NB4 (cell line): Measurements from ENCODE around the gene EPS8.

Experiments used
- DNase-seq: peaks from one replicate; pipeline ENCODE4 v3.0.0; 2010; ENCODE audit warnings: low read depth
- H3K4me3 ChIP-seq: one replicate; pipeline ENCODE4 v1.5.1; 2011; ENCODE audit warnings: mild to moderate bottlenecking, low read depth, low read length, moderate library complexity
- MYC ChIP-seq: IDR thresholded peaks from 2 replicates; pipeline ENCODE4 v1.6.1; 2011; ENCODE audit warnings: low read depth, low read length
- POLR2A ChIP-seq: IDR thresholded peaks from 2 replicates; pipeline ENCODE4 v1.6.1; 2011; ENCODE audit warnings: mild to moderate bottlenecking; ENCODE audit not compliant: insufficient read length; ENCODE audit errors: extremely low read depth
- TF ChIP-seq, protein P1 (sequence below): IDR thresholded peaks from 2 replicates; pipeline ENCODE4 v1.6.1; 2011; ENCODE audit warnings: low read depth, low read length
- TF ChIP-seq, protein P2 (sequence below): IDR thresholded peaks from one replicate; pipeline ENCODE4 v1.5.1; 2012; ENCODE audit warnings: low read depth, low read length

Gene EPS8

DNA sequence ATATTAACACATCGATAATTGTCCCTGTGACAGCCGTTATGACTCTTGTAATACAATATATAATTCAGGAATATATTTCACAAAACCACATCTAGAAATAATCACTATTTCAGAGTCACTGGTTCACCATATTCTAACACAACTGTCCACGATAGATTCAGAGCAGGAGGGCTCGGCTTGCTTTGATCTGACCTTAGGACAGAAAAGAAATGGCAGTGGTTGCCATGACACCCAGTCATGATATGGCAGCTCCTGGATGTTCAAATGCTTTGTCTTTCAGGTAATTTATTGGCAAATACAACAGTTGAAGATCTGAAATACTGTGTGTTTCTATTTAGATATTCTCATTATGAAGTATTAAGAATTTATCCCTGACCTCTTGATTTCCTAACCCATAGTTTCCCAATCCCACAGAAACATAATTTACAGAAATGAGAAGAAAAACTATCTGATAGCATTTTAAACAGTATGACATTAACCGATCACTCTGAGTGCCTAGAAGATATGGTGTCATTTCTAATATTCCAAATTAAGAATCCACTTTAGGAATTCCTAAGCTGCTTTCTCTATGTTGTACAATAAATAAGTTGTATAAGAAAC is 116.4 kb downstream of the EPS8 start:
- no peak for DNase-seq
- no peak overlapping the region for H3K4me3 ChIP-seq
- TF ChIP-seq, protein P1, sequence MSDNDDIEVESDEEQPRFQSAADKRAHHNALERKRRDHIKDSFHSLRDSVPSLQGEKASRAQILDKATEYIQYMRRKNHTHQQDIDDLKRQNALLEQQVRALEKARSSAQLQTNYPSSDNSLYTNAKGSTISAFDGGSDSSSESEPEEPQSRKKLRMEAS: no peak
- TF ChIP-seq, protein P2, sequence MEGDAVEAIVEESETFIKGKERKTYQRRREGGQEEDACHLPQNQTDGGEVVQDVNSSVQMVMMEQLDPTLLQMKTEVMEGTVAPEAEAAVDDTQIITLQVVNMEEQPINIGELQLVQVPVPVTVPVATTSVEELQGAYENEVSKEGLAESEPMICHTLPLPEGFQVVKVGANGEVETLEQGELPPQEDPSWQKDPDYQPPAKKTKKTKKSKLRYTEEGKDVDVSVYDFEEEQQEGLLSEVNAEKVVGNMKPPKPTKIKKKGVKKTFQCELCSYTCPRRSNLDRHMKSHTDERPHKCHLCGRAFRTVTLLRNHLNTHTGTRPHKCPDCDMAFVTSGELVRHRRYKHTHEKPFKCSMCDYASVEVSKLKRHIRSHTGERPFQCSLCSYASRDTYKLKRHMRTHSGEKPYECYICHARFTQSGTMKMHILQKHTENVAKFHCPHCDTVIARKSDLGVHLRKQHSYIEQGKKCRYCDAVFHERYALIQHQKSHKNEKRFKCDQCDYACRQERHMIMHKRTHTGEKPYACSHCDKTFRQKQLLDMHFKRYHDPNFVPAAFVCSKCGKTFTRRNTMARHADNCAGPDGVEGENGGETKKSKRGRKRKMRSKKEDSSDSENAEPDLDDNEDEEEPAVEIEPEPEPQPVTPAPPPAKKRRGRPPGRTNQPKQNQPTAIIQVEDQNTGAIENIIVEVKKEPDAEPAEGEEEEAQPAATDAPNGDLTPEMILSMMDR: no peak
- TF ChIP-seq MYC (no peak), POLR2A (no peak)

DNA sequence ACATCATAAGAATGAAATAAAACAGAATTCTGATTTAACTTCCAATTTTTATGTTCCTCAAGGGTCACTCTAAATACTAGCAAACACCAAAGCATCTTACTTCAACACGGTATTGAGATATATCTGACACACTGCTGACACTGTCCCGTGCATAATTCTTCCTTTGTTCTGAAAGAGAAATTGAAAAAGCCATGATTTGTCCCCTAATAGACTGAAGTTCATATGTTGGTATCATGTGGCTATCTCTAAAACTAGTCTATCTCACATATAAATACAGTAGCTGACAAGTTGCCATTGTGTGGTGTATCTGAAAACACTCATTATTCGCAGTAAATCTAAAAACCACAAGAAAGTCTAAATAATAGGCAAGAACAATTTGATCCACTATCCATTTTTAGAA is 118.4 kb downstream of the EPS8 start:
- H3K4me3 ChIP-seq: no peak overlapping the region
- DNase-seq: no peak
- no peak for TF ChIP-seq POLR2A
- TF ChIP-seq MYC: no peak
- TF ChIP-seq, protein P2: no peak
- TF ChIP-seq, protein P1: no peak

DNA sequence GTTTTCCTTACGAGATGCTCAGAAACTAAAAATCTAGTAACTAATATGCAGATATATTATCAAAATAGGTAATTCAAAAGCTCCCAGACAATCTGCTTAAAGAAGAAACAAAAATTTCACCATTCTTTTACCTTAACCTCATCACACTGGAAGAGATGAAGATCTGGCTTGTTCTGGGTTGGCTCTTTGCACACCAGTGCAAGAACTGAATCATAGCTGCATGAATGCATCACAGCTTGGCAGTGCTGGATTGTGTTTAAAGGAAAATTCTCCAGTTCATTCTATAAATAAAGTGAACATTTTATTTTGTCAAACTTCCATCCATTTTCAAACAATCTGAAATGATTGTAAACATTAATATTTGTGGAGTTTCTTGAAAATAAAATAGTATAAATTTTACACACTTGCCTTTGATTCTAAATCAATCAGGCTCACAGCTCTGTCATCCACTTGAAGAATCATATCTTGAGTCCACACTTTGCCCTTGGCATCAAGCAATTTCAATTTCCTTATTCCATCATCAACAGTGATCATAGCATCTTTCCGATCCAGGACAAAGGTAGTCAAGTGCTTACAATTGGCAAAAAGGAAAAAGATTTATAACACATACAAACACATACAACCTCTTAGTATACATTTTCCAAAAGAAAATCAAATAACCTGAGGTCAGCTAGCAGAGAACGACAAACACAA is 119.8 kb downstream of the EPS8 start:
- TF ChIP-seq POLR2A: no peak
- TF ChIP-seq MYC: no peak
- TF ChIP-seq, protein P1: no peak
- TF ChIP-seq, protein P2: no peak
- H3K4me3 ChIP-seq: no peak overlapping the region
- DNase-seq: no peak

DNA sequence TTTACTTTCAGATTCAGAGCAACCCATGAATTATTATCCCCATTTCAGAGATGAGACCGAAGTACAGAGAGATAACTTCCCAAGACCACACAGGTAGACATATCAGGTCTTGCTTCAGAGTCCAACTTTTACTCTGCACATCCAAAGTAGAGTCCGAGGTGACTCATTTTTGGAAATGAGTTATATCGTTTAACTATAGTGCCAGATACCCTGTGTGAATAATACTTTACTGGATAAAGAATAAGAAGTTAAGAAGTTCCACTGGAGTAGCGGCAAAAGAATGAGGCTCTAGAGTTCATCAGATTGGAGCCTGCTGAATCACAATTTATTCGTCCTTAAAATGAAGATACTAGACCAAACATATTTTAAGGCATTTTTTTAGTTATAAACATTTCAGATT is 124.7 kb downstream of the EPS8 start:
- no peak for DNase-seq
- TF ChIP-seq POLR2A: no peak
- TF ChIP-seq, protein P1: no peak
- no peak for TF ChIP-seq MYC
- TF ChIP-seq, protein P2: no peak
- no peak overlapping the region for H3K4me3 ChIP-seq

DNA sequence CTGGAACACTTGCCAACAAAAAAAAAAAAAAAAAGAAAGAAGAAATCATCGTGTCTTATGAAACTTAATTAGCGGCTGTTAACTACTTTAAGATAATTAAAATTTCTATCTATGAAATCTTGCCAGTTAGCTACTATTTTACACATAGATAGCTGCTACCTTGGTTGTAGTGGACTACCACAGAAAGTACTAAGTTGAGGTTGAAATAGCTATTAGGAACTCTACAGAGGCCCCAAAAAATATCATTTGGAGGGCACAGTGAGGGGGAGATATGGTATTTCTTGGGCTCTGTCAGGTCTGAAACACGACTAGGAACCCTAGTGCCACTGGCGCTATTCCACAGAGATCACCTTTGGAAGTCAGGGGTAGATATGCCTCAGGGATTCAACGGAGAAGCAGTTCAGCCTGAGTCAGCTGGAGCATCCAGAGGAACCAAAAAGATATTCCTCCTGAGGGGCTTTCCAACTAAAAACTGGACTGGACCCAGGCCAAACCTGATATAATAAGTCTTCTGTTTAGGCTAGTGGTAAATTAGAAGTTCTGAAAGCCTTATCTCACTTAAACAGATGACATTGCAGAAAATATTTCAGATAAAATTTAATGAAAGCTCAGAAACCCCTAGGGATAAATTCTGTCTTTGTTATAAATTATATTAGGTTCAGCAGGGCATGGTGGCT is 126.1 kb downstream of the EPS8 start:
- H3K4me3 ChIP-seq: no peak overlapping the region
- TF ChIP-seq, protein P1: no peak
- no peak for TF ChIP-seq MYC
- TF ChIP-seq, protein P2: no peak
- no peak for DNase-seq
